GM12878 (cell line): ENCODE data around the gene SNX4. TPM values are rescaled to one million over a fixed set of nuclear protein-coding genes. Genes with fewer than 3 reads are reported as not detected.
A peak's percentile ranks its signal among the peaks of the same experiment; 100 is the strongest.

Source experiments
- BHLHE40 ChIP-seq, 2 experiments: fragments of 450-650 bp in 1 of 2; IDR thresholded peaks; 2 replicates each; pipeline ENCODE4 v1.6.1; 2011 to 2017; ENCODE audit warnings: low read depth in 2 of 2, borderline replicate concordance in 1 of 2, improper control_type of control experiment in 1 of 2, low read length in 1 of 2, mild to moderate bottlenecking in 1 of 2
- BRCA1 ChIP-seq: IDR thresholded peaks from 2 replicates; pipeline ENCODE4 v1.6.1; 2011; ENCODE audit warnings: low read depth, low read length, improper control_type of control experiment
- CHD1 ChIP-seq: IDR thresholded peaks from 2 replicates; pipeline ENCODE4 v1.6.1; 2012; ENCODE audit warnings: low read depth, low read length, improper control_type of control experiment
- CHD4 ChIP-seq: fragments of 200-600 bp; sonication (generic); IDR thresholded peaks from 2 replicates; pipeline ENCODE4 v1.6.1; 2016; ENCODE audit warnings: mild to moderate bottlenecking
- FOXM1 ChIP-seq: IDR thresholded peaks from 2 replicates; pipeline ENCODE4 v1.6.1; 2012; ENCODE audit warnings: low read depth, mild to moderate bottlenecking, inconsistent platforms, low read length, moderate library complexity
- HDGF ChIP-seq: fragments of 450-650 bp; IDR thresholded peaks from 2 replicates; pipeline ENCODE4 v1.6.1; 2016; ENCODE audit warnings: antibody characterized with exemption
- IRF4 ChIP-seq: IDR thresholded peaks from 2 replicates; pipeline ENCODE4 v1.6.1; 2011; ENCODE audit warnings: low read depth, low read length
- MEF2B ChIP-seq: fragments of 450-650 bp; IDR thresholded peaks from 2 replicates; pipeline ENCODE4 v1.6.1; 2018; ENCODE audit warnings: mild to moderate bottlenecking, moderate library complexity; ENCODE audit not compliant: partially characterized antibody, poor library complexity, severe bottlenecking
- MTA3 ChIP-seq: IDR thresholded peaks from 2 replicates; pipeline ENCODE4 v1.6.1; 2012; ENCODE audit warnings: low read length, inconsistent platforms, borderline replicate concordance
- POLR2A ChIP-seq: IDR thresholded peaks from 2 replicates; pipeline ENCODE4 v1.6.1; 2011; ENCODE audit warnings: low read depth, mild to moderate bottlenecking, low read length
- POLR2AphosphoS2 ChIP-seq: IDR thresholded peaks from 2 replicates; pipeline ENCODE4 v1.6.1; 2011; ENCODE audit warnings: low read depth, mild to moderate bottlenecking, low read length, improper control_type of control experiment, moderate library complexity
- POLR2AphosphoS5 ChIP-seq: IDR thresholded peaks from 2 replicates; pipeline ENCODE4 v1.6.1; 2011; ENCODE audit warnings: mild to moderate bottlenecking, low read length, inconsistent platforms
- POU2F2 ChIP-seq: IDR thresholded peaks from 3 replicates; pipeline ENCODE4 v1.6.1; 2011; ENCODE audit warnings: low read depth, mild to moderate bottlenecking, low read length, borderline replicate concordance
- RAD21 ChIP-seq: IDR thresholded peaks from 2 replicates; pipeline ENCODE4 v1.6.1; 2011; ENCODE audit warnings: mild to moderate bottlenecking, low read depth, low read length, moderate library complexity; ENCODE audit not compliant: insufficient read depth
- RBBP5 ChIP-seq: fragments of 200-600 bp; sonication (generic); conservative IDR thresholded peaks from 2 replicates; pipeline ENCODE4 v1.6.1; 2016
- RFX5 ChIP-seq: IDR thresholded peaks from 2 replicates; pipeline ENCODE4 v1.6.1; 2011; ENCODE audit warnings: low read depth, low read length, improper control_type of control experiment
- SMARCA5 ChIP-seq: fragments of 450-650 bp; IDR thresholded peaks from 2 replicates; pipeline ENCODE4 v1.6.1; 2017; ENCODE audit warnings: mild to moderate bottlenecking
- SUPT20H ChIP-seq: IDR thresholded peaks from 2 replicates; pipeline ENCODE4 v1.6.1; 2011; ENCODE audit warnings: low read depth, mild to moderate bottlenecking, low read length, moderate library complexity, borderline replicate concordance; ENCODE audit not compliant: control insufficient read depth
- TBL1XR1 ChIP-seq: IDR thresholded peaks from 2 replicates; pipeline ENCODE4 v1.6.1; 2012; ENCODE audit warnings: low read depth, low read length, improper control_type of control experiment
- TCF12 ChIP-seq: IDR thresholded peaks from 2 replicates; pipeline ENCODE4 v1.6.1; 2011; ENCODE audit warnings: low read depth, mild to moderate bottlenecking, low read length
- YY1 ChIP-seq: IDR thresholded peaks from 2 replicates; pipeline ENCODE4 v1.6.1; 2011; ENCODE audit warnings: low read depth, mild to moderate bottlenecking, low read length
- ZBED1 ChIP-seq: IDR thresholded peaks from 2 replicates; pipeline ENCODE4 v1.6.1; 2016; ENCODE audit warnings: borderline replicate concordance
- polyA plus RNA-seq, 11 experiments: library from polyadenylated mRNA; depleted of rRNA in 4 of 11; unstranded in 6 of 11; stranded (reverse) in 5 of 11; fragments of >200 nt; fragmentation: Nextera tagmentation in 4 of 11; fragmentation: Illumina TruSeq in 1 of 11; extraction: Ambion mirVana in 4 of 11; extraction: Trizol in 1 of 11; gene quantifications; 1 replicate in 1 of 11; 2 replicates in 10 of 11; pipeline versions ENCODE4 v1.2.1 to v1.2.3, GENCODE V29; 2011 to 2016; ENCODE audit warnings: inconsistent platforms in 2 of 11, missing spikeins in 2 of 11, low read depth in 1 of 11
- total RNA-seq, 4 experiments: library from RNA; depleted of rRNA in 3 of 4; stranded (reverse); fragments of >200 nt in 3 of 4; fragmentation: Illumina TruSeq in 1 of 4; extraction: Trizol in 1 of 4; gene quantifications; 2 replicates each; pipeline versions ENCODE4 v1.2.1 to v1.2.3, GENCODE V29; 2013 to 2021
- TF ChIP-seq, protein P1 (sequence below): fragments of 150-350 bp; IDR thresholded peaks from 2 replicates; pipeline ENCODE4 v1.6.1; 2014; ENCODE audit warnings: mild to moderate bottlenecking, low read depth, low read length
- TF ChIP-seq, protein P2 (sequence below), 3 experiments: IDR thresholded peaks in 2 of 3; conservative IDR thresholded peaks in 1 of 3; 2 replicates each; pipeline ENCODE4 v1.5.1; 2011; ENCODE audit warnings: low read depth in 3 of 3, low read length in 3 of 3, mild to moderate bottlenecking in 3 of 3, control low read depth in 2 of 3, moderate library complexity in 2 of 3, inconsistent platforms in 1 of 3, mixed read lengths in 1 of 3; ENCODE audit not compliant: control insufficient read depth in 2 of 3, insufficient read depth in 1 of 3; ENCODE audit errors: extremely low read depth in 1 of 3
- TF ChIP-seq, protein P3 (sequence below): IDR thresholded peaks from 2 replicates; pipeline ENCODE4 v1.6.1; 2012; ENCODE audit warnings: mild to moderate bottlenecking, low read depth, low read length

The SNX4 gene
- total and polyA plus RNA-seq, 10 of the 15 experiments (the other 5 are each of a cell fraction or from before 2014, with no cell fraction given) = 33.4 to 94.5 (median 60.5) TPM

- TF ChIP-seq, protein P1, sequence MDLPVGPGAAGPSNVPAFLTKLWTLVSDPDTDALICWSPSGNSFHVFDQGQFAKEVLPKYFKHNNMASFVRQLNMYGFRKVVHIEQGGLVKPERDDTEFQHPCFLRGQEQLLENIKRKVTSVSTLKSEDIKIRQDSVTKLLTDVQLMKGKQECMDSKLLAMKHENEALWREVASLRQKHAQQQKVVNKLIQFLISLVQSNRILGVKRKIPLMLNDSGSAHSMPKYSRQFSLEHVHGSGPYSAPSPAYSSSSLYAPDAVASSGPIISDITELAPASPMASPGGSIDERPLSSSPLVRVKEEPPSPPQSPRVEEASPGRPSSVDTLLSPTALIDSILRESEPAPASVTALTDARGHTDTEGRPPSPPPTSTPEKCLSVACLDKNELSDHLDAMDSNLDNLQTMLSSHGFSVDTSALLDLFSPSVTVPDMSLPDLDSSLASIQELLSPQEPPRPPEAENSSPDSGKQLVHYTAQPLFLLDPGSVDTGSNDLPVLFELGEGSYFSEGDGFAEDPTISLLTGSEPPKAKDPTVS = no peak
- TF ChIP-seq RAD21 (no peak), POLR2A (peak; percentile 92), TBL1XR1 (no peak), MEF2B (peak; percentile 6), CHD4 (no peak), SUPT20H (no peak), POLR2AphosphoS2 (peak; percentile 70), YY1 (peak; percentile 76), BRCA1 (no peak), SMARCA5 (peak; percentile 25; the same call in 1 of the 2 replicates), RBBP5 (no peak), RFX5 (no peak), TCF12 (peak; percentile 75), BHLHE40 (IDR thresholded peaks at IDR 0.05; ENCODE audit: borderline replicate concordance in 1 of 2, low read depth in 2 of 2, low read length in 1 of 2) (peak in 1 of 2 experiments; percentile 59; a peak in 2 of 4 replicates), FOXM1 (no peak), CHD1 (no peak), HDGF (no peak; the same call in 1 of the 2 replicates), POU2F2 (peak; percentile 14; the same call in 1 of the 3 replicates), ZBED1 (no peak), MTA3 (no peak), IRF4 (0 out of 2 replicates have a peak, but pooled peaks have one; percentile 32), POLR2AphosphoS5 (0 out of 2 replicates have a peak, but pooled peaks have one; percentile 56)
- TF ChIP-seq, protein P2, sequence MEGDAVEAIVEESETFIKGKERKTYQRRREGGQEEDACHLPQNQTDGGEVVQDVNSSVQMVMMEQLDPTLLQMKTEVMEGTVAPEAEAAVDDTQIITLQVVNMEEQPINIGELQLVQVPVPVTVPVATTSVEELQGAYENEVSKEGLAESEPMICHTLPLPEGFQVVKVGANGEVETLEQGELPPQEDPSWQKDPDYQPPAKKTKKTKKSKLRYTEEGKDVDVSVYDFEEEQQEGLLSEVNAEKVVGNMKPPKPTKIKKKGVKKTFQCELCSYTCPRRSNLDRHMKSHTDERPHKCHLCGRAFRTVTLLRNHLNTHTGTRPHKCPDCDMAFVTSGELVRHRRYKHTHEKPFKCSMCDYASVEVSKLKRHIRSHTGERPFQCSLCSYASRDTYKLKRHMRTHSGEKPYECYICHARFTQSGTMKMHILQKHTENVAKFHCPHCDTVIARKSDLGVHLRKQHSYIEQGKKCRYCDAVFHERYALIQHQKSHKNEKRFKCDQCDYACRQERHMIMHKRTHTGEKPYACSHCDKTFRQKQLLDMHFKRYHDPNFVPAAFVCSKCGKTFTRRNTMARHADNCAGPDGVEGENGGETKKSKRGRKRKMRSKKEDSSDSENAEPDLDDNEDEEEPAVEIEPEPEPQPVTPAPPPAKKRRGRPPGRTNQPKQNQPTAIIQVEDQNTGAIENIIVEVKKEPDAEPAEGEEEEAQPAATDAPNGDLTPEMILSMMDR (IDR thresholded peaks at IDR 0.05 in 2 of 3, conservative IDR thresholded peaks at IDR 0.05 in 1 of 3; ENCODE audit: control insufficient read depth in 2 of 3, extremely low read depth in 1 of 3, insufficient read depth in 1 of 3, low read depth in 3 of 3, low read length in 3 of 3) = no peak
- TF ChIP-seq, protein P3, sequence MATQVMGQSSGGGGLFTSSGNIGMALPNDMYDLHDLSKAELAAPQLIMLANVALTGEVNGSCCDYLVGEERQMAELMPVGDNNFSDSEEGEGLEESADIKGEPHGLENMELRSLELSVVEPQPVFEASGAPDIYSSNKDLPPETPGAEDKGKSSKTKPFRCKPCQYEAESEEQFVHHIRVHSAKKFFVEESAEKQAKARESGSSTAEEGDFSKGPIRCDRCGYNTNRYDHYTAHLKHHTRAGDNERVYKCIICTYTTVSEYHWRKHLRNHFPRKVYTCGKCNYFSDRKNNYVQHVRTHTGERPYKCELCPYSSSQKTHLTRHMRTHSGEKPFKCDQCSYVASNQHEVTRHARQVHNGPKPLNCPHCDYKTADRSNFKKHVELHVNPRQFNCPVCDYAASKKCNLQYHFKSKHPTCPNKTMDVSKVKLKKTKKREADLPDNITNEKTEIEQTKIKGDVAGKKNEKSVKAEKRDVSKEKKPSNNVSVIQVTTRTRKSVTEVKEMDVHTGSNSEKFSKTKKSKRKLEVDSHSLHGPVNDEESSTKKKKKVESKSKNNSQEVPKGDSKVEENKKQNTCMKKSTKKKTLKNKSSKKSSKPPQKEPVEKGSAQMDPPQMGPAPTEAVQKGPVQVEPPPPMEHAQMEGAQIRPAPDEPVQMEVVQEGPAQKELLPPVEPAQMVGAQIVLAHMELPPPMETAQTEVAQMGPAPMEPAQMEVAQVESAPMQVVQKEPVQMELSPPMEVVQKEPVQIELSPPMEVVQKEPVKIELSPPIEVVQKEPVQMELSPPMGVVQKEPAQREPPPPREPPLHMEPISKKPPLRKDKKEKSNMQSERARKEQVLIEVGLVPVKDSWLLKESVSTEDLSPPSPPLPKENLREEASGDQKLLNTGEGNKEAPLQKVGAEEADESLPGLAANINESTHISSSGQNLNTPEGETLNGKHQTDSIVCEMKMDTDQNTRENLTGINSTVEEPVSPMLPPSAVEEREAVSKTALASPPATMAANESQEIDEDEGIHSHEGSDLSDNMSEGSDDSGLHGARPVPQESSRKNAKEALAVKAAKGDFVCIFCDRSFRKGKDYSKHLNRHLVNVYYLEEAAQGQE = no peak
Observed at GRCh38 chr3:125519678-125520562, at the start of gene SNX4 (continued).
